T-helper 22 cell (primary cell): Measurements from ENCODE around the gene PTP4A1.

Source experiments
- DNase-seq: peaks from one replicate; pipeline ENCODE4 v3.0.0-alpha.2; 2020; ENCODE audit warnings: low read depth

Gene PTP4A1

GRCh38 chr6:63556369-63556768, 15.9 kb upstream of the PTP4A1 start:
- DNase-seq = no peak

DNA sequence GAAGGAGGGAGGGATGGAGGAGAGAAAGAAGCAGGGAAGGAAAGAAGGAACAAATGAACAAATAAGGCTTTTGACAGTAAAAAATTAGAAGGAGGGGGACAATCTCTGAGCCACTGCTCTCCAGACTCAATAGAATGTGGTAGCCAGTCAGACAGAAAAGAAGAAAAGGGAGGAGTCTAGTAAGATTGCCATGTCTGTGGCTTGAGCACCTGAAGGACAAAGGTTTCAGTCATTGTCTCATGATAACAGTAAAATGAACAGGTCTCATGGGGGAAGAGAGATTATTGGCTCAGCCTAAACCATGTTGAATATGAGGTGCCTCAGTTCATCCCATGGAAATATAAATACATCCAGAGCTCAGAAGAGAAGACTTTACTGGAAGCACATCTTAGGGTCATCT, 14.0 kb upstream of the PTP4A1 start:
- no peak for DNase-seq

- DNase-seq = no peak
Observed at GRCh38 chr6:63560801-63561287, 11.4 kb upstream of the PTP4A1 start.

DNA sequence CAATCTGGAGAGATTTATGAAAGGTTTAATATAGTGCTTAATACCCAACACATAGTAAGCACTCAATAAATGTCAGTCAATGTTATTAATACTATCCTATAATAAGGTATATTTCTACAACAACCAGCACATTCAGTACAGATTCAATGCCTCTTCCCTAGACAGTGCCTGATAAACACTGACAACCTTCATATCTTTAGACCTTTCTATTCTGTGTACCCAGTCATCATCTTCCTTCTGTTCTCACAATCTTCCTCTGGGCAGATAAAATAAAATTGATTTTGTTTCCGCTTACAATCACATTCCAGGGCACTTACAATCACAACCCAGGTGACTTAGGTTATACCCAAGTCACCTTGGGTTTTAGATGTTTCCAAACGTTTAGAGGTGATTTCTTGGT, 11.0 kb upstream of the PTP4A1 start:
- DNase-seq = no peak

DNA sequence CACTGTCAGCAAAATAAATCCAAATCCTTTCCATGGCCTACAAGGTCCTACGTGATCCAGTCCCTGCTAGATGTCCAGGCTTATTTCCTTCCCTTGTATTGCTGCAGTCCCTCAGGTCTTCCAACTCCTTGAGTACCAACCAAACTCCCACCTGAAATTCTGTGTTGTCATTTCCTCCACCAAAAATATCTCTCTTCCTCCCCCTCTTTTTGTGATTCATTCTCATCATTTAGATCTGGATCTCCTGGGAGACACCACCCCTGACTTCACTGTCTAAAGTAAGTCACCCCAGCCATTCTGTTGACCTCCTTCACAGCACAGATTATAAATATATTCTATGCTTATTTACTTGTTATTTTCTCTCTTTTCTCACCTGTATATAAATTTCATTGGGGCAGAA, 9.0 kb upstream of the PTP4A1 start:
- DNase-seq = no peak

- no peak for DNase-seq
Observed at GRCh38 chr6:63565058-63565726, 7.1 kb upstream of the PTP4A1 start.

DNA sequence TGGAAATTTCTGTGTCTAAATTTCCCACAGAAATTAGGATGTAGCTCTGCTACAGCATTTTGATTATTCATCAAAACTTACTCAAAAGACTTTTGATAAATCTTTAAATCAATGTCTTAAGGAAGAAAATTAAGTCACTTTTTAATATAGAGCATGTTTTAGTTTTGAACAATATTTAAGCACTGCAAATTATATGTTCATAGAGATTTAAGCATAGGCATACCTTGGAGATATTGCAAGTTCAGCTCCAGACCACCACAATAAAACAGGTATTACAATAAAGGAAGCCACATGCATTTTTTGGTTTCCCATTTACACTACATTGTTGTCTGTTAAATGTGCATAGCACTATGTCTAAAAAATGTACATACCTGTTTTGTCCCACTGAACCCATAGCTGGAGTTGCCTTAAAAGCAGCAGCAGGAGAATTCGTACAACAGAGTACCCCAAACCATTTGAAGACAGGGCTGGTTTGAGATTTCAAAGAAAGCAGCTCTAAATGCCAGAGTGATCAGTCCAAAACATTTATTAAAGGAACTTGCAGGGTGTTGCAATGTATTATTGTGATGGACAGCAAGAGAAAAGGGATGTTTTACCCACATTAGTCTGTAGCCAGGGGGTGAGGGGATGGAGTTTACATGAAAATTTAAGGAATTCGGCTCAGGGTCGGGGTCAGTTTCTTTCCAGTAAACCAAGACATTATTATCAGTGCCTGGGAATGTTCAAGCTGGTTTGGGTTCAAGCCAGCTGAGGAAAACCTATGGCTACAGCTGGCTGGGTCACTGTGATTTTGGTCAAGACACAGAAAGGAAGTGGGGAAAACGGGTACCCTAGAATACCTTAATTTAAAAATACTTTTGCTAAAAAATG, 6.3 kb upstream of the PTP4A1 start:
- no peak for DNase-seq

DNA sequence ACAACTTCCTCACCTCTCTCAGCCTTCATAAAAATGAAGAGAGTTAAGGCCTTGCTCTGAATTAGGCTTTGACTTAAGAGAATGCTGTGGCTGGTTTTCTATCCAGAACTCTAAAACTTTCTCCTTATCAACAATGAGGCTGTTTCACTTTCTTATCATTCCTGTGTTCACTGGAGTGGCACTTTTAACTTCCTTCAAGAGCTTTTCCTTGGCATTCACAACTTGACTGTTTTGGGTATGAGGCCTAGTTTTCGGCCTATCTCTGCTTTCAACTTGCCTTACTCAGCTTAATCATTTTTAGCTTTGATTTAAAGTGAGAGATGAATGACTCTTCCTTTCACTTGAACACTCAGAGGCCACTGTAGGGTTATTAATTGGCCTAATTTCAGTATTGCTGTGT, 4.3 kb upstream of the PTP4A1 start:
- DNase-seq = no peak

GRCh38 chr6:63571361-63572043, 778 bp upstream of the PTP4A1 start:
- DNase-seq = peak; percentile 33

DNA sequence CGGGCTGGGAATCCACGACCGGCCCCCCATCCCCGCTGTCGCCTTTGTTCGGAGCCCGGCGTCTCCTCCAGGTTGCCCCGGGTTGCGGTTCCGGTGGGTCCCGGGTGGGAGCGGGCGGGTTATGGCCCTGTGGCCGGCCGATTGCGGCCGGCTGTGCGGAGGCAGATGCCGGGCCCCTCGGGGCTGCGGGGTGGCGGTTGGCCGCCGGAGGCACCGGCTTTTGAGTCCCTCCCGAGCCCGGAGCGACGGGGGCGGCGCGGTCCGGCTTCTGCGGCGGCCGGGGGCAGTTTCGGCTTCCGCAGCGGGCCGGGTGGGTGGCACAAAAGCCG, 431 bp downstream of the PTP4A1 start:
- no peak for DNase-seq

GRCh38 chr6:63573076-63573898, 1.0 kb downstream of the PTP4A1 start:
- peak; percentile 51 for DNase-seq

DNA sequence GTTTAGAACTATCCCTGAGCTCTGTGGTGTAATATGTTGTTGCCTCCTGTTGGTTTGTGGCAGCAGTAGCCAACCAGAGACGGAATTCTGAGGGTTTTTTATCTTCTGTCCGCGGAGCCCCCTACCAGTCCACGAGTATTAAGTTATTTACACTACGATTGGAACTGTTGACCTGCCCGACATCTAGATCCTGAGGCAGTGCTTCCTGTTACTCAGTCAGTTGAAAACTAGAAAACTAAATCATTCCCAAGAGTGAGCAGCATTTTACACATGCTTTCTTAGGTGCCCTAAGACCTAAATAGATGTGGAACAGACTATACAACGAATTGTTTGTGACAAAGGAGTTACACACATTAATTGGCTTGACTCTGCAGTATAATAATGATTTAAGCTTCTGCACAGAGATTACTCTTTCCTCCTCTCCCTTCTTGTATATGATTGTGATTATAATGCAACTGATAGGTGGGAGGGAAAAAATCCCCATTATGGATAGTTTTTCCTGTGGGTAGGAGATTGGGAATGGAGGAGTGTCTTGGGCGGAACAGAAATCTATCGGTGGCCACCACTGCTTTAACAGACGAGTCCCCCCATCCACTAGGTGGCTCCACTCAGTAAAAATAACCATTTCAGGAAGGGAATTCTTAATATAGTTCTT, 1.7 kb downstream of the PTP4A1 start:
- DNase-seq = peak; percentile 23

DNA sequence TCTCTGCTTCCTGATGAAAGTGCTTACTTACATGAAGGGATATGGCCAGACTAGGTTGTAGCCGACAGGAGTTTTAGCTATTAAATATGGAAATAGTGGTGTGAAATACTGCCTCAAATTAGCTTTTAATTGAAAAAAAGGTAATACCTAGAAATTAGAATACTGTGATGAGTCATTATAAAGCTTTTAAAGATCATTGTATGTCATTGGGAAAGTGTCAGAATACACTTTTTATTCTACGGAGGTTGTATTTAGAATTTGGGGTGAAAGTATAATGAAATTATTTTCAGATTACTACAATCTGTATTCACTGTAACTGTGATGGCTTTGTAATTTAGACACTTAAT, 2.2 kb downstream of the PTP4A1 start:
- no peak for DNase-seq

DNA sequence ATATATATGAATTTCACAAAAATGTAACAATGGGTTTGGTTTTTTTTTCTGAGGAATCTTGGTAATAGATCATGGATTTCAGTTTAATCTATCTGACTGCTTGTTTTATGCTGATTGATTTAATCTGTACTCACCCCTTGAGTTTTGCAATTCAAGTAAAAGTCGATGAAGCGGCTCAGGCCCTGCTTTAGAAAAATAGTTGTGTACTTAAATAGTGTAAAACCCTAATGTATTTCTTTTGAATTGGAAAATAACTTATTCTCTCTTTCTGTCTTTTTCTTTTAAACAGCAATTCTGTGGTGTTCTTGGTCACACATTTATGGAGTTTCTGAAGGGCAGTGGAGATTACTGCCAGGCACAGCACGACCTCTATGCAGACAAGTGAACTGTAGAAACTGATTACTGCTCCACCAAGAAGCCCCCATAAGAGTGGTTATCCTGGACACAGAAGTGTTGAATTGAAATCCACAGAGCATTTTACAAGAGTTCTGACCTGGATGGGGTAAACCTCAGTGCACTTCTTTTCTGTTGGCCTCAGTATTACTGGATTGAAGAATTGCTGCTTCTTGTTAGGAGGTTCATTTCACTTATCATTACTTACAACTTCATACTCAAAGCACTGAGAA, 4.0 kb downstream of the PTP4A1 start:
- DNase-seq = no peak

DNA sequence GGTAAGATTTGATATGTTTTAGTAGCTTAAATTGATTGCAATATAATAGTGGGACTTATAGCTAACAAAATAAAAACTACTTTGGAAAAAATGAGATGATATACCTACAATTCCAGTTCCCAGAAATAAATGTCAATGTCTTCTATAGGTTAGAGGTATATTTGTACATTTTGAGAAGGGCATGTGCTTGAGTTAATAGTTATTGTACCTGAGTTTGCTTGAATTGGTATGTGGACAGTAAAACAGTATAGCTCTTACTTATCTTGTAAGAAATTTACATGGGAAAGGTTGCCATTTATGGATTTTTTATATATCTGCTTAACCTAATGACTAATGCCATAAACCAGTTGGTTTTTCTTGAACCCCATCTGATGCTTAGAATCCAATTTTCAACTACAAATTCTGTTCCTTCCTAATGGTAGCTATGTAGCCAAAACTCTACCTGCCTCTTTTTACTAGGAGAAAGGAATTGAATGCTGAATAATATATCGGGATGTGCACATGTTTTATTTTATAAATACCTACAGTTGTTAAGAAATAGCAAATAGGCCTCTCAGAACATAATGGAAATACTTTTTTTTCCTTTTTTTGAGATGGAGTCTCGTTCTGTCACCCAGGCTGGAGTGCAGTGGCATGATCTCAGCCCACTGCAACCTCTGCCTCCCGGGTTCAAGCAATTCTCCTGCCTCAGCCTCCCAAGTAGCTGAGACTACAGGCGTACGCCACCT, 4.9 kb downstream of the PTP4A1 start:
- no peak for DNase-seq

DNA sequence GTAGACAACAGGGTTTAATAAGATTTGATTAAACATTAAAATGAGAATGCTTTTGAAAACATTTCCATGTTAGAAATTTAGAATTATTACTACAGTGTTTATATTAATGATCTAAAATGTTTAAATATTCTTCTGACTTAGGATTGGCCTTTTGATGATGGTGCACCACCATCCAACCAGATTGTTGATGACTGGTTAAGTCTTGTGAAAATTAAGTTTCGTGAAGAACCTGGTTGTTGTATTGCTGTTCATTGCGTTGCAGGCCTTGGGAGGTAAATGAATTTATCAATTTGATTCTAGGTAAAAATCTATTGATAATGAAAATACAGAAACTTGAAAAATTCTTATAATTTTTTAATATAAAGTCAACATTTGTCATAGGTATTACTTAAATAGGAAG, 6.5 kb downstream of the PTP4A1 start:
- no peak for DNase-seq

GRCh38 chr6:63579937-63580703, 7.8 kb downstream of the PTP4A1 start:
- DNase-seq = no peak

GRCh38 chr6:63580704-63580961, 8.4 kb downstream of the PTP4A1 start:
- no peak for DNase-seq

DNA sequence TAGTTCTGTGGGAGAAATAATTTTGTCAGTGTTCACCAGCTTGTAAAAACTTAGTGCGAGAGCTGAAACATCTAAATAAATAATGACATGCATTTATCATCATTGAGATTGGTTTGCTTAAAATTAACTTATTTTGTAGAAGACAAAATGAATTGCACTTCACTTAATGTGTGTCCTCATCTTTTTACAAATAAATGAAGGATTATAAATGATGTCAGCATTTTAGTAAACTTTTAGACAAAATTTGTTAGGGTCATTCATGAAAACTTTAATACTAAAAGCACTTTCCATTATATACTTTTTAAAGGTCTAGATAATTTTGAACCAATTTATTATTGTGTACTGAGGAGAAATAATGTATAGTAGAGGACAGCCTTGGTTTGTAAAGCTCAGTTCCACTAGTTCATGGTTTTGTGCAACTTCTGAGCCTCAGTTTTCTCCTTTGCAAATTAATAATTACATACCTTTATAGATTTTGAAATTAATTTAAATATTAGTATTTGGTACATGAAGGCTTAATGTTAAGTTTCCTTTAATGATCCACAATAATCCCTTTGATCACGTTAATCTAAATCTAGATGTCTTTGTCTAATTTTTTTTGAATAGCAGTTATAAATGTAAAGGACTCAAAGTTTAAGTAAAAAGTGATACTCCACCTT, 9.2 kb downstream of the PTP4A1 start:
- no peak for DNase-seq
